ENCODE data around the gene TMUB1.

The TMUB1 gene

GRCh38 chr7:151082141-151083070 is 887 bp downstream of the TMUB1 start:
- no peak for DNase-seq

GRCh38 chr7:151081170-151082101 is 1.9 kb downstream of the TMUB1 start:
- DNase-seq = no peak

- DNase-seq = peak; percentile 91
These were observed 2.6 kb downstream of the TMUB1 start, which contains the start of gene FASTK for GRCh38 chr7:151080522-151081169. Gene FASTK, minus strand, starts transcription at chr7:151080809. Its CDS starts 43 bp downstream, at chr7:151080766.

- DNase-seq = no peak
These were observed 3.2 kb downstream of the TMUB1 start for GRCh38 chr7:151080067-151080521.

GRCh38 chr7:151079199-151079910 is 3.9 kb downstream of the TMUB1 start:
- DNase-seq = no peak

GRCh38 chr7:151078233-151079040 is 4.9 kb downstream of the TMUB1 start:
- no peak for DNase-seq

GRCh38 chr7:151077705-151078232 is 5.5 kb downstream of the TMUB1 start:
- no peak for DNase-seq

- peak; percentile 26 for DNase-seq
These were observed 6.2 kb downstream of the TMUB1 start for GRCh38 chr7:151076863-151077704.

GRCh38 chr7:151075978-151076426 is 7.3 kb downstream of the TMUB1 start:
- DNase-seq = no peak

- no peak for DNase-seq
These were observed 7.7 kb downstream of the TMUB1 start for GRCh38 chr7:151075662-151075971.

GRCh38 chr7:151074817-151075661 is 8.3 kb downstream of the TMUB1 start:
- DNase-seq = no peak

GRCh38 chr7:151073990-151074389 is 9.3 kb downstream of the TMUB1 start:
- no peak for DNase-seq

GRCh38 chr7:151071032-151071866 is 12.0 kb downstream of the TMUB1 start:
- DNase-seq = no peak

- DNase-seq = no peak
These were observed 12.7 kb downstream of the TMUB1 start for GRCh38 chr7:151070574-151070960.

GRCh38 chr7:151069841-151070573 is 13.3 kb downstream of the TMUB1 start:
- no peak for DNase-seq

- DNase-seq = no peak
These were observed 15.1 kb downstream of the TMUB1 start for GRCh38 chr7:151068069-151068773.
